Esophagus muscularis mucosa (tissue), 3 donors: Measurements from ENCODE around the gene NCR2.

ENCODE experiments used
- CTCF ChIP-seq, 3 experiments: fragments of 200-600 bp in 2 of 3; fragments of 450-650 bp in 1 of 3; sonication (generic) in 2 of 3; IDR thresholded peaks; one replicate each; pipeline ENCODE4 v1.5.1; 2017 to 2019; ENCODE audit warnings: antibody characterized with exemption in 3 of 3, mild to moderate bottlenecking in 2 of 3, moderate library complexity in 1 of 3
- POLR2A ChIP-seq: fragments of 450-650 bp; IDR thresholded peaks from one replicate; pipeline ENCODE4 v1.6.1; 2017; ENCODE audit warnings: antibody characterized with exemption, moderate library complexity, mild to moderate bottlenecking, low read depth
- POLR2AphosphoS5 ChIP-seq, 2 donors: sonication (generic); formaldehyde crosslinking; IDR thresholded peaks; one replicate each; pipeline ENCODE4 v1.6.1; 2017; ENCODE audit warnings: antibody characterized with exemption in 2 of 2

GRCh38 chr6:41332842-41333736 is 2.3 kb upstream of the NCR2 start:
- TF ChIP-seq POLR2A (no peak), CTCF (IDR thresholded peaks at IDR 0.05) (no peak), POLR2AphosphoS5 (IDR thresholded peaks at IDR 0.05) (no peak)
